Hematopoietic multipotent progenitor cell treated with erythropoietin and hydrocortisone succinate and interleukin-3 and kit ligand, for 4 days (in vitro differentiated cells): ENCODE data around the gene DLG1.
"Not testable (repeated sequence)": the region's sequence is repeated elsewhere in the genome, so short reads cannot be mapped to it uniquely, and the experiment has no call there.

Experiments
- DNase-seq: peaks from one replicate; pipeline ENCODE4 v3.0.0-alpha.2; 2015

Gene DLG1

DNA sequence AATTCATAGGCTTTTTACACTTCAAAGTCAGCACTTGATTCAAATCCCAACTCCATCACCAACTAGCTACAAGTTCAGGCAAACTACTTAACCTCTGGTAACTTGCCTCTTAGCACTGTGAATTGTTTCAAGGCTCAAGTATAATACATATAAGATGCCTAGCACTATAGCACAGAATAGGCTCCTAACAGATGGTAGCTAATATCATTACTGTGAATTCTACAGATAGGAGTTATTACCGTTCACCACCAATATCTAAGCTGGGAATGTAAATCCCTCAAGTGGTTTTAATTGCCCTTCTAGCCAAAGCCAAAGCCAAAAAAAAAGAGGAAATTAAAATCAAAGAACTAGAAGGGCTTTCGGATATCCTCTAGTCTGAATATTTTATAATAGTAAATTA lies 15.4 kb downstream of the DLG1 start:
- no peak for DNase-seq

DNA sequence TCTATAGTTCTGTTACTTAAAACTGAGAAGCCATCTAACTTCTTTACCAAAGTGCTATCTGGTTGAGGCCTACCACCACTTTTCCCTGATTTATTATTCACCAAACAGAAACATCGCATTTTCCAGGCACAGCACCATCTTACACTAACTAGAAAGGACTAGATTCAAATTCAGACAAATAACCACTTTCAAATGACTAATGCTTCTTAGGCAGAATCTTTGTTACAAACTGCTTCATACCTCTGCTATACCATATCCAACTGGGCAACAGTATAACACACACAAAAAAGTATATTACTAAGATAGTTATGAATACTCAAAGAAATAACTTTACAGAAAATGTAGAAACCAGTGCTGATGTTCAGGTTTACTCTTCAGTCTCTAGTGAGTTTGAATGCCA lies 16.6 kb downstream of the DLG1 start:
- no peak for DNase-seq

DNA sequence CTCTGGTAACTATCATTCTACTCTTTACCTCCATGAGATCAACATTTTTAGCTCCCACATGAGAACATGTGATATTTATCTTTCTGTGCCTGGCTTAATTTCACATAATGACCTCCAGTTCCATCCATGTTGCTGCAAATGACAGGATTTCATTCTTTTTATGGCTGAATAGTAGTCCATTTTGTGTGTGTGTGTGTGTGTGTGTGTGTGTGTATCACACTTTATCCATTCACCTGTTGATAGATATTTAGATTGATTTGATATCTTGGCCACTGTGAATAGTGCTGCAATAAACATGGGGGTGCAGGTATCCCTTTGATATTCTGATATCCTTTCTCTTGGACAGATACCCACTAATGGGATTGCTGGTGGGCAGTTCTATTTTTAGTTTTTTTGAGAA lies 18.3 kb downstream of the DLG1 start:
- no peak for DNase-seq

DNA sequence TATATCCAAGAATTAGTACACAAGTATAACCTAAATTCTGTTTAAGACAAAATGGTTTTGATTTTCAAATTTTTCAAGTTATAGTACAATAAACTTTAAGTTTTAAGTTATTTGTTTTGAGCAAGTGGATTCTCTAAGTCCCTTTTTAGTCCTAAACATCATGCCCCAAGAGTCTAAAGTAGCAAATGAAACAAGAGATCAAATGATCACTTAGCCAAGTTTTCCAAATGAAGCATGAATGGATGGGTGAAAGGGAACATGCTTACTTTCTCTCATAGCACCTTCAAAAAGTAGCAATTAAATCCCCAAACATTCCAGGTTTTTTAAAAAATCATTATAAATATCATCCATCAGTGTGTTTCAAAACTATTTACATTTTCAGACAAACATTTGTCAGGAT lies 19.5 kb downstream of the DLG1 start:
- no peak for DNase-seq

DNA sequence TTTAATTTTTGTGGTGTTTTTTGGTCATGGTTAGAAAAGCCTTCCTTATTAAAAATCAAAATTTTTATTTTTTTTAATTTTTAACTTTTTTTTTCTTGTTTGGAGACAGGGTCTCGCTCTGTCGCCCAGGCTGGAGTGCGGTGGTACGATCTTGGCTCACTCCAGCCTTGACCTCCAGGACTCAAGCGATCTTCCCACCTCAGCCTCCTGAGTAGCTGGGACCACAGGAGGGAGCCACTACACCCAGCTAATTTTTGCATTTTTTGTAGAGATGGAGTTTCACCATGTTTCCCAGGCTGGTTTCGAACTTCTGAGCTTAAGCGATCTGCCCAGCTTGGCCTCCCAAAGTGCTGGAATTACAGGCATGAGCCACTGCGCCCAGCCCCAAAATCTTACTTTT lies 21.6 kb downstream of the DLG1 start:
- DNase-seq = not testable (repeated sequence)

DNA sequence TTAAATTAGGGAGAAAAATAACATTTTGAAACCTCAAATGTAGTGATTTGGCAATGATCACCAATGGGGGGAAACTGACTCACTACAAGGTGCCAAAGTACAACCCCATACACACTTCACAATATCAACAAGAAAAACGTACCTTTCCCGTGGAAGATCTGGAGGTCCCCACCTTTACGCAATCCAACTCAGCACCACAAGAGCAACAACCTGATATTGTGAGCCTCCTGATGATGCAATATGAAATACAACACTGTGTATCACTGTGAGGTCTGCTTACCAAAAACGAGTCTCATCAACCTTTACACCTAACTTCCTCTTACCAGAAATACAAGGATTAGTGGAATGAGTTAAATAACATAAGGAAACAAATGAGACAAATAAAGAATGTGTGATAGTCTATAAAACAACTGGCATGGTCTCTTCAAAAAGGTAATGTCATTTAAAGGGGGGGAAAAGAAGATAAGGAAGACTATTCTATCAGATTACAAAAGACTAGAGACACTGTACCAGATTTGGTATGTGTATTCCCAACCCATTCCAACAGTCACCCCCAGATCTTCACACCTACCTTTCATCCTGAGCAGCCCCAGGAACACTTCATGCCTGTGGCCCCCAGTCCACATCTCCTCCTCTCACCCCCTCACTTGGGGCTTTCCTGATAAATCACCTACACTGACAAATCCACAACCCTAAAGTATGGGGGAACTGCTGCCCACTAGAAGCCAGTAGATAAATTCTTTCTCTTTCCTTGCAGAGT lies 27.7 kb downstream of the DLG1 start:
- DNase-seq = no peak

DNA sequence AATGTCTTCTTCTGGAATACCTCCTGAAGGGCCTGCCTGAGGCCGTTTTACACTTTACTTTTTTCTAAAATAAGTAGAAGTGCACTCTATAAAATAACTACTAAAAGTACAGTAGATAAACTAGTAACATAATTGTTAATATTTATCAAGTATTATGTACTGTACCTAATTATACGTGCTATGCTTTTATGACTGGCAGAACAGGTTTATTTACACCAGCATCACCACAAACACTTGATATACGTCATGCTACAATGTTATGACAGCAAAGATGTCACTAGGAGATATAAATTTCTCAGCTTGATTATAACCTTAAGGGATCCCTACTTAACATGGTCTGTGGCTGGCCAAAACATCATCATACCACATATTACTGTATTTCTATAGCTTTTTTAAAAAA lies 29.4 kb downstream of the DLG1 start:
- DNase-seq = no peak

DNA sequence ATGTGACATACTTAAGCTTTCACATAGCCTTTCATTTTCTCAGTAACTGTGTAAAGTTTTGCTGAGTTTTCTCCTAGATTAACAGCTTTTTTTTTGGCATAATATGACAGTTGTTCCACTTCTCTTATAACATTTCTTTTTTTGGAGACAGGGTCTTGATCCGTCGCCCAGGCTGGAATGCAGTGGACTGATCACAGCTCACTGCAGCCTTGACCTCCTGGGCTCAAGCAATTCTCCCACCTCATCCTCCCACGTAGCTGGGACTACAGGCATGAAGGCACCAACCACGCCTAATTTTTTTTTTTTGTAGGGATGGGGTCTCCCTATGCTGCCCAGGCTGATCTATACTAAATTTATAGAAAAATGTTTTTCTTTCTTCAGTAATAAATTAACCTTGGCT lies 30.1 kb downstream of the DLG1 start:
- no peak for DNase-seq

DNA sequence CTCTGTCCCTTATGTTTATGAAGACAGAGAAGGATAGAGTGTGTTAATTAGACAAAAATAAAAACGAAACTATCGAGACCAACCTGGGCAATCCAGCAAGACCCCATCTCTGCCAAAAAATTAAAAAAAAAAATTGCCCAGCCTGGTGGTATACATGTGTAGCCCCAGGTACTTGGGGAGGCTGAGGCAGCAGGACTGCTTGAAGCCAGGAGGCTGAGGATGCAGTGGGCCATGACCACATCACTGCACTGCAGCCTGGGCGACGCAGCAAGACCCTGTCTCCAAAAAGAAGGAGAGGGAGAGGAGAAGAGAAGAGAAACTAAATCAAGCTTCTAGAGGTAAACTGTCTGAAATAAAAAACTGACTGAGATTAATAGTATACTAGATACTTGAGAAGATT lies 32.1 kb downstream of the DLG1 start:
- DNase-seq = no peak

DNA sequence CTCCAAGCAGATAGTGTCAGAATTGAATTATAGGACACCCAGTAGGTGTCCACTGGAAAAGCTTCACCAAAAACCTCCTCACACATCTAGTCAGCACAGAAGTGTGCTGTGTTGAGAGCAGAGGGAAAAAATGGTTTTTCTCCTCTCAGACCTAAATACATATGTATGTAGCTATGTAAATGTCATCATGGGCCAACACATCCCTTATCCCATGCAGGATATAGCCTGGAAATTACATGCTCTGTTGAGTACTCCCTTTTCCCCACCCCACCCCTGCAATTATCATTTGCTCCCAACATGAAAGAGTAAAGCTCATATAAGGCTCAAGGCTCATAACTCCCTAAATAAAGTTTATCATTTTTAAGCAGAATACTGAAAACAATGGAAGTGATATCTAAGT lies 35.7 kb downstream of the DLG1 start:
- DNase-seq = no peak

DNA sequence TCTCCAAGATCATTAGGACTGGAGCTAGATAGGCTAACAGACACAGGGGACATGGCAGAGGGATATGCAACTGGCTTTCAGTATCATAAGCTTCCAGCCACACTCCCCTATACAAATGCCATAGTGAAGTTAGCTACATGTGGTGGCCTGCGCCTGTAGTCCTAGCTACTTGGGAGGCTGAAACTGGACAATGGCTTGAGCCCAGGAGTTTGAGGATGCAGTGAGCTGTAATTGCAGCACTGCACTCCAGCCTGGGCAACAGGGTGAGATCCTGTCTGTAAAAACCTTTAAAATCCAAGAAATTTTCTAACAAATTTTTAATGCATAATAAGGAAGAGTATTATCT lies 37.3 kb downstream of the DLG1 start:
- no peak for DNase-seq

DNA sequence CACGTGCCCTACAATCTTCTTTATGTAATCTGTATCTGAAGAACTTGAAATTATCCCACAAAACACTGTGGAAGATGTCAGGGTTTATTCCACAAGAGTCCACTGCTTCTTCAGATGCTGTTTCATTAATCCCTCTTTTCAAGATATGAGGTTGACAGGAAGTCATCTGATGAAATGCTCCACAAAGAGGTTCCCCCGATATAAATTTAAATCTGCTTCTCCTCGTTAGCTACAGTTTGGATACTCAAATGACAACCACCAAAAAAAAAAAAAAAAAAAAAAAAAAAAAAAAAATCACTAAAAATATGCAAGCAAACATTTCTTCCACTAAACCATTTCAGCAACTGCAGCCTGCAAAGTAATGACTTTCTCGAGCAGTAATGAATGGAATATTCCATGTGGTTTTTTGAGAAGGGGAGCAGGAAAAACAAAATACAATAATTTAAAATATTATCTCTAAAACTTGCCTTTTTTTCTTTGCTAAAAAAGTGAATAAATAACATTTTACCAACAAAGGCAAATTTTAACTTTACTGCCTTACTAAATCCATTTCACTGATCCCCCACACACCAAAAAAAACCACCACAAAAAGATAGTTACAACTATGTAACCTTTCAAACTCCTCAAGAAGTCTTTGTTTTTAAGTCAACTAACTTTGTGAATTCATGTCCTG lies 37.8 kb downstream of the DLG1 start:
- peak; percentile 24 for DNase-seq

DNA sequence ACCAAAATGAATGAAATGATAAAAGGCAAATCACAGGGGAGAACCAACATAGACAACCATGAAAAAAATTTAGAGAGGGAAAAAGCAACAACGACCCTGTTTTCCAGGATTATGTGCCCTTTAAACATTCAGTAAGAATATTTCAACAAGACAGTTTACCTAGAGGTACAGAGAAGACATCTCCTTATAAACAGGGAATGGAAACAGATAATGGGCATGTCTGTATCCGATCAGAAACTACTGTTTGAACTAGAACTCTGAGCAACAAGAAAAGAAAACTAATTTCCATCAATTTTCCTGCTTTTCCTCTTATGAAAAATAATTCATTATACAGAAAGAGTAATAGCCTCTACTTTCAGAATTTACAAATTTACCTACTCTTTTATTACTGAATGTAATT lies 39.3 kb downstream of the DLG1 start:
- no peak for DNase-seq

DNA sequence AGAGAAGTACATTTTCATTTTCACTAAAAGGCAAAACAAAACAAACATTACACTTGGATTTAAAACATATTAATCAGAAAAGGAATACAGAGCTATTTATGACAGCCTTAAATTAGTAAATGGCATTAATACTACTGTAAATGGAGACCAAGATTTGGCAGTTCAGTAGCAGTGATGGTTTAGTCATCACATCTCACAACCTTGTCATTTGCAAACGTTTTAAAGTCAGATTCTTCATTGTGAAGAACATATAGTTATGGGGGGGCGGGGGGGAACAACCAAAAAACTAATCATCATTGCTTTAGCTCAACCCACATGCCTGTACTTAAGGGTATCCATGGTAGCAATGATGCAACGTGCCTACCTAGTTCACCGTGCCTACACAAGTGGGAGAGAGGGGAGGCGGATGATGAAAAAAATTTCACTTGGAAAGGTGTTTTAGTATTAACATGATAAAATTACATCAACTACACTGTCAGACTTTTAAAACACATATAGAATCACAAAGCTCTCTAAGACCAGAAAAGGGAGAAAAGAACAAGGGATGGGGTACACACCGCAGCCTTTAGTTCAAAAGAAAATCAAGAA lies 40.1 kb downstream of the DLG1 start:
- DNase-seq = no peak

DNA sequence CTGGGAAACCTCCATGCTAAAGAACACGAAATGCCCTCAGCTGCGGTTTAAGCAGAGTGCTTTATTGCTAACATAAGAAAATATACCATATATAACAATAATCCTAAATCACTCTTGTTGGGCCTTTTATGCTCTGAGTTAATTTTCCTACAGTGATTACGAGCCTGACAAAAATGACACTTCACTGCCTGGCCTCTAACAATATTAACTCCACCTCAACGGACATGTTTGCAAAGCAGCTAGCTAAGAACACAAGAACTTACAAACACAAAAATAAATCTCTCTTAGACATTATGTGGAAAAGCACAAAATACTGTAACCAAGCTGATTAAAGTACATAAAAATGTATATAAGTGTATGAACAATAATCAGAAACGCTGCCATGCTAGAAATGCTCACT lies 40.7 kb downstream of the DLG1 start:
- no peak for DNase-seq

DNA sequence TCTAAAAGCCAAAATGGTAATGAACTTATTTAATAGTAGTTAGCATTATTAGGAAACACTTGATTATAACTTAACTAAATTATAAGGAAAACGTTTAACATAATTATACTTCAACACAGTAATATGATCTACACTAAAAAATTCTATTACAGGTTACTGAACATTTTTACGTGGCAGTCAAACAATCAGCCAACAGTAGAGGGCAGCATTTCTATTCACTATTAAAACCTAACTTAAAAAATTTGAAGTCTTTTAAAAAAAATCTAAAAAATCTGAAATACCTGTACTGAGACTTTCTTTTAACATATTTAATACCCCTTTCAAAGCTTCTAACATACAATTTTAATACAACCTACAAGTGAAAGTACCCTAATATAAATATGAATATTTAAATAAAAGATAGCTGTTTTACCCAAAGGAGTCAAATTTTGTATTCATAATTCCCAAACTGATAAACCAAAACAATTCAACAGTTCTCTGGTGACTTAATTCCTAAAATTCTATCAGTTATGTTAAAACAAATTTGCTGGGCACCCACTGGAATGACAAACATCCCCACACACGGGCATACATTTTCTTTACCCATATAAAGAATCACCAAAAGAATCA lies 41.5 kb downstream of the DLG1 start:
- DNase-seq = peak; percentile 75

DNA sequence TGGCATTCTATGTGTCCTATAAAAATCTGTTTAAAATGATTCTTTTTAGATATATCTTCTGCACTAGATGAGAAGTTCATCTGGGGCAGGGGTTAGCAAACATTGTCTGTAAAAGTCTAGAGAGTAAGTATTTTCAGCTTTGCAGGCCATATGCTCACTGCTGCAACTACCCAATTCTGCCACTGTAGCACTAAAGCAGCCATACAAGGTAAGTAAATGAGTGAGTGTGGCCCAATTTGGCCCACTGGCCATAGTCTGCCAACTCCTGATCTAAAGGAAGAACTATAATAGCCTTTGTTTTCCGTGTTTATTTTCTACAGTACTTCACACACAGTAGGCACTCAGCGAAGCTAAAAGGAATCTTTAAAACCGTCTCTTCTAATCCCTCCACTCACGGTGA lies 42.3 kb downstream of the DLG1 start:
- peak; percentile 22 for DNase-seq

DNA sequence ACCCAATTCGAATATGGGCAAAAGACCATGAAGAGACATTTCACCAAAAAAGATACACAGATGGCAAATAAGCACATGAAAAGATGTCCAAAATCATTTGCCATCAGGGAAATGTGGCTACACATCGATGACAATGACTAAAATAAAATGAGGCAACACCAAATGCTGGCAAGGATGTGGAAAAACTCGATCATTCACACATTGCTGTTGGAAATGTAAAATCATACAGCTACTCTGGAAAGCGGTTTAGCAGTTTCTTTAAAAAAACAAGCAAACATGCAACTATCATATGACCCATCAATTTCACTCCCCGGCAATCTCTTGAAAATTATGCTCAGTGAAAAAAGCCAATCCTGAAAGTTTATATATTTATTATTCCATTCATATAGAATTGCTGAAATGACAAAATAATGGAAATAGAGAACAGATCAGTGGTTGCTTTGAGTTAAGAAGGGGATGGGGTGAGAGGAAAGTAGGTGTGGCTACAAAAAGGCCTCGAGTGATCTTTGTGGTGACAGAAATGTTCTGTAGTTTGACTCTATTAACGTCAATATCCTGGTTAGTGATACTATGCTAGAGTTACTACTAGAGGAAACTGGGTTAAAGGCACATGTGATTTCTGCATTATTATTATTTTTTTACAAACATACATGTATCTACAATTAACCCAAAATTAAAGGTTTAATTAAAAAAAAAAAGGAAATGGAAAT lies 45.0 kb downstream of the DLG1 start:
- DNase-seq = no peak

DNA sequence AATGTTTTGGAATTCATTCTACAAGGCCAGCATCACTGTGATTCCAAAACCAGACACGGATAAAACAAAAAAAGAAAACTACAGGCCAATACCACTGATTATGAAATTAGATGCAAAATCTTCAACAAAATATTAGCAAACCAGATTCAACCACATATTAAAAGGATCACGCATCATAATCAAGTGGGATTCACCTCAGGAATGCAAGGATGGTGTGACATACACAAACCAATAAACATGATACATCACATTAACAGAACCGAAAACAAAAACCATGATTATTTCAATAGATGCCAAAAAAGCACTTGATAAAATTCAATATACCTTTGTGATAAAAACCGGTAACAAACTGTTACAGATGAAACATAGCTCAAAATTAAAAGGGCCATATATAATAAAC lies 48.9 kb downstream of the DLG1 start:
- DNase-seq = no peak

DNA sequence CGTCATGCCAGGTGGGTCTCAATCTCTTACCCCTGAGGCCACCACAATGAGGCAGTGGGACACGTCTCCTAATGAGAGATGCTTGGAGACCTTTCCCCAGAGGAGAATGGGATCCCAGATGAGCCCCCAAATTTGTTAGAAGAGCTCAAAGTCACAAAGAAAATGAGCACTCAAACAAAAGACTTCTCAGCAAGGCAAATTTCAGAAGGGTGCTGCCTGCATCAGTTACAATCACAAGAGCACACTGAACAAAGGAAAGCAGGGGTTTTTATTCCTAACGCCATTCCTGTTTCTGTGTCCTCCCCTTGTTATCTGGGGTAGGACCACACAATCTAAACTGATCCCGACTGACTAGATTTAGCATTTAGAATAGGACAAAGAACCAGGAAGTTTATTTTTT lies 50.1 kb downstream of the DLG1 start:
- no peak for DNase-seq

DNA sequence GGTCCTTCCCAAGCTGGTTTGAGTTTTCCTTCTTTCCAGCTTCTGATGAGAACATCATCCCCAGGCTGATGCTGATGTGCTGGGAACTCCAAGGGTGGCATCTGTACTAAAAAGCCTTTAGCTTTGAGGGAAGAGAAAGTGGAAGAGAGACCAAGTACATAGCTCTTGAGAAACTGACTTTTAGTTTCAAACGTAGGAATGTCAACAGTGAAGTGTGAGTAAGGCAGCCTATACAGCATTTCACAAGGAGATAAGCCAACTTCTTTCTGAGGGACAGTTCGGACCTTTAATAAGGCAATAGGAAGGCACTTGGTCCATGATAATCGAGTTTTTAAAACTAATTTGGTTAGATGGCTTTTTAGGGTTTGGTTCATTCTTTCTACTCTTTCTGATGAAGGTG lies 53.7 kb downstream of the DLG1 start:
- DNase-seq = no peak

DNA sequence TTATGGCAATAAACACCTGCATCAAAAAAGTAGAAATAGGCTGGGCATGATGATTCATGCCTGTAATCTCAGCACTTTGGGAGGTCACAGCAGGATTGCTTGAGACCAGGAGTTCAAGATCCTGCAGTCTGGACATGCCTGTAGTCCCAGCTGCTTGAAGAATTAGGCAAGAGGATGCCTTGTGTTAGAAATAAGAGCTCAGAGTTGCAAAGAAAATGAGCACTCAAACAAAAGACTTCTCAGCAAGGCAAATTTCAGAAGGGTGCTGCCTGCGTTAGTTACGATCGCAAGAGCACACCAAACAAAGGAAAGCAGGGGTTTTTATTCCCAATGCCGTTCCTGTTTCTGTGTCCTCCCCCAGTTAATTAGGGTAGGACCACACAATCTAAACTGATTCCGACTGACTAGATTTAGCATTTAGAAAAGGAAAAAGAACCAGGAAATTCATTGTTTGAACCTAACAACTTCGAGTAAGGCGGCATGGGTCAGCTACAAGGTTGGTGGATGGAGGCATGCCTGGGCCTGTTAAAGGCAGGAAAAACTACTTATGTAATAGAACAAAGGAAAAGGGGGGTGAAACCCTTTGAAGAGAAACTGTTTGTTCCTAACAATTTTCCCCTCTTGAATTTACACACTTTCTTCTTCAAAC lies 55.5 kb downstream of the DLG1 start:
- DNase-seq = no peak

DNA sequence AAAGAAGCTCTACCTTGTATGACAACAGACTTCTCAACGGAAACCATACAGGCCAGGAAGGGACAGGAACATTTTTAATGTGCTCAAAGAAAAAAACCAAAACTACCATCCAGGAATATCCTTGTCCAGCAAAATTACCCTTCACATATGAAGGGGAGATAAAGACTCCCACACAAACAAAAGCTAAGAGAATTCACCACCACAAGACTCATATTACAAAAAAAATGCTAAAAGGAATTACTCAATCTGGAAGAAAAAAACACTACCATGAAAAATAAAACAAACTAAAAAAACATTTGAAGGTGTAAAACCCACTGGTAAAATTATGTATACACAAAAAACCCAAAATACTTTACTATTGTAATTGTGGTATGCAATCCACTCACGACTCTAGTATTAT lies 57.2 kb downstream of the DLG1 start:
- DNase-seq = no peak
